KG1 (cell line): ENCODE results near the gene TTLL10.
A peak's percentile ranks its signal among the peaks of the same experiment; 100 is the strongest.
"Not testable (repeated sequence)": the region's sequence is repeated elsewhere in the genome, so short reads cannot be mapped to it uniquely, and the experiment has no call there.

Experiments used
- DNase-seq: peaks from one replicate; lab custom pipeline; 2025; lab: John Stamatoyannopoulos, UW

TTLL10 gene

GRCh38 chr1:1141911-1142250 lies 31.8 kb upstream of the TTLL10 start:
- DNase-seq, result no peak

- DNase-seq, result not testable (repeated sequence)
These were observed 31.3 kb upstream of the TTLL10 start for GRCh38 chr1:1142352-1142751.

GRCh38 chr1:1142844-1143243 lies 30.8 kb upstream of the TTLL10 start:
- no peak for DNase-seq

- DNase-seq, result no peak
These were observed 30.0 kb upstream of the TTLL10 start for GRCh38 chr1:1143636-1144035.

- DNase-seq, result peak; percentile 42
These were observed 29.4 kb upstream of the TTLL10 start for GRCh38 chr1:1144122-1144842.

GRCh38 chr1:1144843-1145546 lies 28.7 kb upstream of the TTLL10 start:
- no peak for DNase-seq

GRCh38 chr1:1145547-1145914 lies 28.1 kb upstream of the TTLL10 start:
- DNase-seq, result no peak

GRCh38 chr1:1146026-1146425 lies 27.7 kb upstream of the TTLL10 start:
- no peak for DNase-seq

GRCh38 chr1:1146596-1146995 lies 27.1 kb upstream of the TTLL10 start:
- no peak for DNase-seq

GRCh38 chr1:1148061-1148460 lies 25.6 kb upstream of the TTLL10 start:
- no peak for DNase-seq

- no peak for DNase-seq
These were observed 25.1 kb upstream of the TTLL10 start for GRCh38 chr1:1148569-1148968.

GRCh38 chr1:1149416-1149815 lies 24.3 kb upstream of the TTLL10 start:
- no peak for DNase-seq

- DNase-seq, result no peak
These were observed 23.6 kb upstream of the TTLL10 start for GRCh38 chr1:1150100-1150499.

GRCh38 chr1:1151306-1151705 lies 22.4 kb upstream of the TTLL10 start:
- DNase-seq, result no peak

- DNase-seq, result not testable (repeated sequence)
These were observed 21.2 kb upstream of the TTLL10 start for GRCh38 chr1:1152431-1152830.

GRCh38 chr1:1153215-1153614 lies 20.5 kb upstream of the TTLL10 start:
- DNase-seq, result not testable (repeated sequence)

GRCh38 chr1:1153874-1154273 lies 19.8 kb upstream of the TTLL10 start:
- no peak for DNase-seq

- DNase-seq, result no peak
These were observed 18.4 kb upstream of the TTLL10 start for GRCh38 chr1:1155258-1155657.

- DNase-seq, result no peak
These were observed 17.3 kb upstream of the TTLL10 start for GRCh38 chr1:1156140-1157032.

GRCh38 chr1:1157033-1157365 lies 16.7 kb upstream of the TTLL10 start:
- DNase-seq, result no peak

- DNase-seq, result no peak
These were observed 16.2 kb upstream of the TTLL10 start for GRCh38 chr1:1157426-1157913.

GRCh38 chr1:1157914-1158710 lies 15.6 kb upstream of the TTLL10 start:
- DNase-seq, result no peak
